Peyer's patch (tissue), 4 donors: ENCODE measurements around the gene LTBP3. TPM values are rescaled to one million over a fixed set of nuclear protein-coding genes. Genes with fewer than 3 reads are reported as not detected.

Source experiments
- DNase-seq, 3 donors: peaks; one replicate each; pipeline ENCODE4 v3.0.0-alpha.2; 2017 to 2019
- H3K27ac ChIP-seq, 4 donors: fragments of 200-600 bp; sonication (generic); one replicate each; pipeline ENCODE4 v1.5.1; 2016 to 2019
- H3K27me3 ChIP-seq, 2 donors: fragments of 200-600 bp; sonication (generic); one replicate each; pipeline ENCODE4 v1.5.1; 2019
- H3K36me3 ChIP-seq, 3 donors: fragments of 200-600 bp; sonication (generic); one replicate each; pipeline ENCODE4 v1.5.1; 2016 to 2019
- H3K4me1 ChIP-seq, 4 donors: fragments of 200-600 bp; sonication (generic); one replicate each; pipeline ENCODE4 v1.5.1; 2016 to 2019
- H3K4me3 ChIP-seq, 4 donors: fragments of 200-600 bp; sonication (generic); 1 replicate in 3 of 4; 2 replicates in 1 of 4; pipeline ENCODE4 v1.5.1; 2016 to 2019; ENCODE audit warnings: mild to moderate bottlenecking in 1 of 4
- H3K9me3 ChIP-seq, 4 donors: fragments of 200-600 bp; sonication (generic); one replicate each; pipeline ENCODE4 v1.5.1; 2016 to 2019; ENCODE audit warnings: mild to moderate bottlenecking in 1 of 4
- CTCF ChIP-seq, 6 experiments: fragments of 450-650 bp in 4 of 6; fragments of 200-600 bp in 2 of 6; sonication (generic) in 1 of 6; IDR thresholded peaks; one replicate each; pipeline ENCODE4 v1.5.1; 2017 to 2019; ENCODE audit warnings: antibody characterized with exemption in 6 of 6, mild to moderate bottlenecking in 3 of 6, moderate library complexity in 1 of 6
- POLR2A ChIP-seq, 2 donors: fragments of 450-650 bp; IDR thresholded peaks; one replicate each; pipeline ENCODE4 v1.5.1; 2017; ENCODE audit warnings: antibody characterized with exemption in 2 of 2, mild to moderate bottlenecking in 2 of 2, moderate library complexity in 2 of 2
- total RNA-seq, 4 donors: library from RNA; depleted of rRNA; stranded (reverse); fragments of >200 nt; gene quantifications; one replicate each; pipeline ENCODE4 v1.1.0, GENCODE V29; 2016

Gene LTBP3
- total RNA-seq, 4 donors from 2014 or later = 42.0 to 150 (median 88.3) TPM

GRCh38 chr11:65498977-65499712 lies 59.0 kb downstream of the LTBP3 start, which contains the start of gene MALAT1:
Gene MALAT1 (plus strand): TSS chr11:65499045.
- TF ChIP-seq POLR2A (IDR thresholded peaks at IDR 0.05) (peak; percentile 100), CTCF (IDR thresholded peaks at IDR 0.05) (no peak)
- peak; percentile 94 to 98 (median 96) for DNase-seq
- H3K4me3 ChIP-seq = peak within 1 kb of the TSS; percentile 67 to 84 (median 80)
- H3K36me3 ChIP-seq = peaks cover 0 to 34% (median 0%) of the 10 kb centered on the region in 3 donors
- peaks cover 5 to 25% (median 14%) of the 10 kb centered on the region in 4 donors for H3K4me1 ChIP-seq
- H3K27ac ChIP-seq = peak within 1 kb of the TSS; percentile 96 to 99 (median 98)
- no peaks in the 10 kb centered on the region for H3K27me3 ChIP-seq
- no peaks in the 10 kb centered on the region for H3K9me3 ChIP-seq

GRCh38 chr11:65498727-65498976 lies 59.5 kb downstream of the LTBP3 start:
- H3K4me3 ChIP-seq = peak overlapping the region; percentile 67 to 84 (median 80)
- H3K4me1 ChIP-seq = peaks cover 6 to 30% (median 18%) of the 10 kb centered on the region in 4 donors
- H3K27ac ChIP-seq = peak overlapping the region; percentile 96 to 99 (median 98)
- DNase-seq = no peak
- no peak for TF ChIP-seq CTCF (IDR thresholded peaks at IDR 0.05)
- no peaks in the 10 kb centered on the region for H3K27me3 ChIP-seq
- H3K36me3 ChIP-seq = peaks cover 0 to 30% (median 0%) of the 10 kb centered on the region in 3 donors
- H3K9me3 ChIP-seq = no peaks in the 10 kb centered on the region

- Histone ChIP-seq H3K27ac (peak overlapping the region; percentile 96 to 99 (median 98)), H3K27me3 (no peaks in the 10 kb centered on the region), H3K9me3 (no peaks in the 10 kb centered on the region), H3K36me3 (peaks cover 0 to 25% (median 0%) of the 10 kb centered on the region in 3 donors), H3K4me3 (peak overlapping the region; percentile 67 to 84 (median 80)), H3K4me1 (peaks cover 6 to 35% (median 22%) of the 10 kb centered on the region in 4 donors)
- TF ChIP-seq CTCF (IDR thresholded peaks at IDR 0.05) = no peak
- TF ChIP-seq POLR2A (IDR thresholded peaks at IDR 0.05) = no peak
- peak in 2 of 3 donors; percentile 80 to 81 for DNase-seq
These were observed 60.0 kb downstream of the LTBP3 start for GRCh38 chr11:65498042-65498726.

- DNase-seq = peak; percentile 98 to 99 (median 99)
- Histone ChIP-seq H3K4me1 (peaks cover 6 to 43% (median 26%) of the 10 kb centered on the region in 4 donors), H3K27me3 (no peaks in the 10 kb centered on the region), H3K27ac (peak overlapping the region; percentile 96 to 99 (median 98)), H3K36me3 (peaks cover 0 to 17% (median 0%) of the 10 kb centered on the region in 3 donors), H3K9me3 (no peaks in the 10 kb centered on the region), H3K4me3 (peak overlapping the region; percentile 67 to 84 (median 80))
- TF ChIP-seq POLR2A (IDR thresholded peaks at IDR 0.05) (peak; percentile 73 to 81), CTCF (IDR thresholded peaks at IDR 0.05) (no peak)
These were observed 60.8 kb downstream of the LTBP3 start for GRCh38 chr11:65497141-65498041.
